ENCODE measurements around the gene TECPR1.
A peak's percentile ranks its signal among the peaks of the same experiment; 100 is the strongest.

The TECPR1 gene

GRCh38 chr7:98199131-98199530, 52.9 kb downstream of the TECPR1 start:
- DNase-seq (ENCODE audit: low read depth in 1 of 2, low spot score in 1 of 2) = no peak
- no peak overlapping the region for H3K27ac ChIP-seq (replicated peaks)
- no peak overlapping the region for H3K4me3 ChIP-seq (replicated peaks; ENCODE audit: insufficient read depth, low read length)
- TF ChIP-seq SPI1 (IDR thresholded peaks at IDR 0.05; ENCODE audit: borderline replicate concordance, low read depth) (no peak), REST (IDR thresholded peaks at IDR 0.05; ENCODE audit: insufficient replicate concordance, low read depth) (no peak), POLR2AphosphoS5 (IDR thresholded peaks at IDR 0.05; ENCODE audit: low read depth) (no peak), CTCF (IDR thresholded peaks at IDR 0.05; ENCODE audit: insufficient read depth, low read length) (no peak), GABPA (IDR thresholded peaks at IDR 0.05; ENCODE audit: low read depth) (no peak)
- H3K27me3 ChIP-seq (ENCODE audit: insufficient read depth, poor library complexity, severe bottlenecking) = no peaks in the 10 kb centered on the region

GRCh38 chr7:98196706-98197605, 55.1 kb downstream of the TECPR1 start:
- no peak overlapping the region for H3K4me3 ChIP-seq (replicated peaks; ENCODE audit: insufficient read depth, low read length)
- DNase-seq (ENCODE audit: low read depth in 1 of 2, low spot score in 1 of 2) = peak in 1 of 2 experiments; percentile 80
- TF ChIP-seq REST (IDR thresholded peaks at IDR 0.05; ENCODE audit: insufficient replicate concordance, low read depth) (no peak), CTCF (IDR thresholded peaks at IDR 0.05; ENCODE audit: insufficient read depth, low read length) (peak; percentile 19)
- H3K27ac ChIP-seq (replicated peaks) = peak overlapping the region; percentile 32
- no peaks in the 10 kb centered on the region for H3K27me3 ChIP-seq (ENCODE audit: insufficient read depth, poor library complexity, severe bottlenecking)

- TF ChIP-seq CTCF (IDR thresholded peaks at IDR 0.05; ENCODE audit: insufficient read depth, low read length) = no peak
- TF ChIP-seq REST (IDR thresholded peaks at IDR 0.05; ENCODE audit: insufficient replicate concordance, low read depth) = no peak
- no peak for TF ChIP-seq POLR2AphosphoS5 (IDR thresholded peaks at IDR 0.05; ENCODE audit: low read depth)
- TF ChIP-seq GABPA (IDR thresholded peaks at IDR 0.05; ENCODE audit: low read depth) = no peak
- TF ChIP-seq SPI1 (IDR thresholded peaks at IDR 0.05; ENCODE audit: borderline replicate concordance, low read depth) = no peak
- no peak for DNase-seq (ENCODE audit: low read depth in 1 of 2, low spot score in 1 of 2)
- no peak overlapping the region for H3K27ac ChIP-seq (replicated peaks)
- H3K27me3 ChIP-seq (ENCODE audit: insufficient read depth, poor library complexity, severe bottlenecking) = no peaks in the 10 kb centered on the region
- no peak overlapping the region for H3K4me3 ChIP-seq (replicated peaks; ENCODE audit: insufficient read depth, low read length)
These were observed 57.2 kb downstream of the TECPR1 start for GRCh38 chr7:98194672-98195457.
